ENCODE results near the gene CBY1.
"Not testable (repeated sequence)": the region's sequence is repeated elsewhere in the genome, so short reads cannot be mapped to it uniquely, and the experiment has no call there.

The CBY1 gene

DNA sequence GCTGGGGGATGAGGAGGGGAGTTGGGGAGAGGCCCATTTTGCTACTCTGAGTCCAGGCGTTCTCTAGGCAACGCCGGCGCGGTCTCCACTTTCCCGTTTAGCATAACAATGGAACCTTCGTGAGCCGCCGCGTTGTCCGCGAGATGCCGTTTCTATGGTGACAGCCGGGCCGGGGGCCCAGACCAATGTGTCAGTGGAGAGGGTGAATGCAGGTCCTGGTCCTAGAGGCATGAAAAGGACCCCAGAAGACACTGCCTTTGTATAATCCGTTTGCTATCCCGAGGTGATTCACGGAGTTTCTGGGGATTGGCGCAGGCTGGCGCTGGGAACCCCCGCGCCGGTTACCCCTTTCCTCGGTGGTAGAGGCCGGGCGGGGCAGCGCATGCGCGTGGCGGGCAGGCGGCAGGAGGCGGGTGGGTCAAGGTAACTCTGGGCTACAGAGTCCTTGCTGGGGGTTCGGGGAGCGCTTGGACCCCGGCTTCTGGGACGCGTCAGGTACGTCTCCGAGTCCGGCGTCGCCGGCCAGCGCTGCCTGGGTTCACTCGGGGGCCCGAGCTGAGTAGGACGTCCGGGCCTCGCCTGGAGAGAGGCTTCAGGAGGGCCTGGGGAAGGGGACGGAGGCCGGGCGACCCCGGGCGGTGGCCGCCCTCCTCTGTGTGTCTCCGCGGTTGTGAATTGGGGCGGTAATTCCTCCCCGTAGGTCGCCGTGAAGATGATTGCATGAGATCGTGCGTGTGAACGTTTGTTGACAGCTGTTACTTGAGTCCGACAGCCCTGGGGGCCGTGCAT is at the start of gene CBY1, which contains the start of gene FAM227A:
TSS of gene CBY1 (plus strand) at position 383 of the 789 bp plus-strand sequence. CDS start 11,417 bp downstream, outside the sequence.
TSS of gene FAM227A (minus strand) at position 137 of the 789 bp plus-strand sequence. CDS start 6,224 bp downstream, outside the sequence.
- DNase-seq (ENCODE audit: low read depth): peak; percentile 64

DNA sequence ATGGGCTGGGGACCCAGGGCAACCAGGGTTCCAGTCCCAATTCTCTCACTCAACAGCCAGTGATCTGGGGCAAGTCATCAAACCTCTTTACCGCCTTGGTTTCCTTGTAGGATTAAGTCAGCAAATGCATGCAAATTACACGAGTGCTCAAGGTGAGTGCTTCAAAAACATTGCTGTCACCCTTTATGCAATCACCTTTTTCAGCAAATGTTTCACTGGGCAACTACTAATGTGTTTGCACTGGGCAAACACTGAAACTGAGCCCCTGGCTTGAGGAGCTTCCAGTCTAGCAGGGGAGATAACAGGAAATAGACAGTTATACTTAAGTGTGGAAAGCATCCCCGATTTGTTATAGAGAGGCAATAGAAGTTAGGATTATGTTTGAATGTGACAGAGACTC is 48.8 kb upstream of the CBY1 start:
- DNase-seq (ENCODE audit: low read depth): no peak

DNA sequence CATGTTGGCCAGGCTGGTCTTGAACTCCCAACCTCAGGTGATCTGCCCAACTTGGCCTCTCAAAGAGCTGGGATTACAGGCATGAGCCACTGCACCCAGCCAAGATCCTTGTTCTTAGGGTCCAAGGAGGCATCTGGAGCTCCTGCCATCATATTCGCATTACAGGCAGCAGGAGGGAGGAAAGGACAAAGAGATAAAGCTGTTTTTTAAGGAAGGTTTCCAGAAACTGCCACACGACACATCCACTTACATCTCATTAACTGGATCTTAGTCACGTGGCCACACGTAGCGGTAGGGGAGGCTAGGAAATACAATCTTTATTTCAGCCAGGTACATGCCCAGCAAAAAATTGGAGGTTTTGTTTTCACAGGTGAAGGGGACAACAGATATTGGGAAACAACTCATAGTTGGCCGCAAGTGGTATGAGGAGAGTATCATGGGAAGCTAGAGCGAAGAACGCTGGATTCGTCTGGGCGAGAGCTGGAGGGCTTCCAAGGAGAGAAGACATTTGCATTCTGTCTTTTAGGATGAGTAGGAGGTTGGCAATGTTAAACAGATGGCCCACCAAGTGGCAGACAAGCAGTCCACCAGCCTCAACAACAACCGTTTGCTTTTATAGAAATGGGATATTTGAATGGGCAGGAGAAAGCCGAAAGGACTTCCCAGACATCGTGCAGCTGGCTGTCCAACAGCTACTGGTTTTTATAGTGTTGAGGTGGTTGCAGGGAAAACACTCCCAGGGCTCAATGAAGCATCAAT is 47.3 kb upstream of the CBY1 start:
- no peak for DNase-seq (ENCODE audit: low read depth)

GRCh38 chr22:38610234-38610633 is 46.2 kb upstream of the CBY1 start:
- DNase-seq (ENCODE audit: low read depth): no peak

- no peak for DNase-seq (ENCODE audit: low read depth)
Measured at GRCh38 chr22:38611559-38611958, 44.9 kb upstream of the CBY1 start.

- DNase-seq (ENCODE audit: low read depth): no peak
Measured at GRCh38 chr22:38612217-38613006, 44.0 kb upstream of the CBY1 start.

- no peak for DNase-seq (ENCODE audit: low read depth)
Measured at GRCh38 chr22:38613588-38613987, 42.9 kb upstream of the CBY1 start.

GRCh38 chr22:38614332-38615063 is 41.9 kb upstream of the CBY1 start:
- no peak for DNase-seq (ENCODE audit: low read depth)

DNA sequence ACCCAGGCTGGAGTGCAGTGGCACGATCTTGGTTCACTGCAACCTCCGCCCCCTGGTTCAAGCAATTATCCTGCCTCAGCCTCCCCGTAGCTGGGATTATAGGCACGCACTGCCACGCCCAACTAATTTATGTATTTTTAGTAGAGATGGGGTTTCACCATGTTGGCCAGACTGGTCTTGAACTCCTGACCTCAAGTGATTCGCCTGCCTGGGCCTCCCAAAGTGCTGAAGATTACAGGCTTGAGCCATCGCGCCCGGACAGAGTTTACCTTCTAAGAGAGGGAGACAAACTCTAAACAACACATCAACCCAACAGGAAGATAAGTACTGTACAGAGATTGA is 41.4 kb upstream of the CBY1 start:
- not testable (repeated sequence) for DNase-seq (ENCODE audit: low read depth)

DNA sequence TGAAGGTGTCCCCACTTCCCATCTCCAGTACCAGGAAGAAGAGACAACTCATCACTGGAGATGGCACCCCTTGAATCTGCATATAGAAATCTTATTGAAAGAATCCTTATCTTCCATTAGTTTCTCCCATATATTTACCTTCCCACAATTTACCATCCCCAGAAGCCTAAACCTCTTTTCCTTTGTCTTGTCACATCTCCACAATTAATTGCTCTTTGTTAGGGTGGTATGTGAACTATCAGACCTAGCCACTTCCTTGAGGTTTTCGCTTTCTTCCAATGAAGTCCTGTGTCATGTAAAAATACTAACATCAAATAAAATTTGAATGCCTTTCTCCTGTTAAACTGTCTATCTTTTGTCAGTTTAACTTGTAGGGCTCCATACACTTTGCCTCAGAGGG is 38.2 kb upstream of the CBY1 start:
- DNase-seq (ENCODE audit: low read depth): no peak

GRCh38 chr22:38618682-38619081 is 37.8 kb upstream of the CBY1 start:
- DNase-seq (ENCODE audit: low read depth): no peak

DNA sequence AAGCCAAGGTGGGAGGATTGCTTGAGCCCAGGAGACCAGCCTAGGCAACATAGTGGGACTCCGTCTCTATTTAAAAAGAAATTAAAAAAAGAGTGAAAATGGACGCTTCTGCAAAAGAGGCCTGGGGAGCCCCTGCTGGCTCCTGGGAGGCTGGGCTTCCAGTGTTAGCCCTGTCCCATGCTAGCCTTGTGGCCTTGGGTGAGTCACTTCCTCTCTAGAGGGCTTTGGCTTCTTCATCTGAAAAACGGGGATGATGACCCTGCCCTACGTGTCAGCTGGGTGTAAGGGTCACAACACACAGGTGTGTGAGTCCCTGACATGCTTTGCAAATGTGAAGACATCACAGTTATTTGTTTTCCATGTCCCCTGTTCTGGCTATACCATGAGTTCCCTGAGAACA is 33.1 kb upstream of the CBY1 start:
- DNase-seq (ENCODE audit: low read depth): no peak

DNA sequence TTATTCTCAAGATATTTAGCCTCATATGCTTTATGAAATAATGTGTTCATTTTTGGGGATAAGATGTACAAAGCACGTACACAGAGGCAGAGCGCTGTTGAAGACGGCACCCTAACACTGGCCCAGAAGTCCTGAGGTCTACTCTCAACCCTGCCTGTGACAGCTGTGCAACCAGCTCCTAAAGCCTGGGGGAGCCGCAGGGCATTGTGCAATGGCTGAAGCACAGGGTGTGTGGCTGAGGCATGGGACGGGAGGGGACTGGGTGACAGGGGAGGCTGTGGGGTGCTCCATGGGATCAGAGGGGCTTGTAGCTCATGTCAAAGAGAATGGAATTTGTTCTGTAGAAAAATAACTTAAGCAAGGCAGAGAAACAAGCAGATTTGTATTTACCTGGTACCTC is 28.0 kb upstream of the CBY1 start:
- DNase-seq (ENCODE audit: low read depth): no peak

- no peak for DNase-seq (ENCODE audit: low read depth)
Measured at GRCh38 chr22:38629108-38629507, 27.3 kb upstream of the CBY1 start.

- no peak for DNase-seq (ENCODE audit: low read depth)
Measured at GRCh38 chr22:38631724-38632123, 24.7 kb upstream of the CBY1 start.

GRCh38 chr22:38632528-38632927 is 23.9 kb upstream of the CBY1 start:
- DNase-seq (ENCODE audit: low read depth): no peak

GRCh38 chr22:38638216-38638615 is 18.2 kb upstream of the CBY1 start:
- no peak for DNase-seq (ENCODE audit: low read depth)

DNA sequence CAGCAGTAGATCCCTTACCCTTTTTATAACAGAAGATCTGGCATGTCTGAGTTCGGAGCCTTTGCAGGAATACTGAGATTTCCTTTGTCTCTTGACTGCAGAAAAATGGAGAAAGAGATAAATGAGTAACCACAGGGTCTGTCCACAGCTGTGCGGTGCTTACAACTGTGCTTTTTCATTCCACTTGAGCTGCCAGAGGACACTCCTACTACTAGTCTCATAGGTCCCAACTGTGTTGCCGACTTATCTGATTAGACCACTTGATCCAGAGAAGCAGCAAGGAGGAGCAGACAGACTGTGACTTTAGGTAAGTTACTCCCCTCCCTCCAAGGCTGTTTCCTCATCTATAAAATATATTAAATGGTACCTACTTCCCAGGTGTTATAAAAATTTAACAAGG is 17.7 kb upstream of the CBY1 start:
- no peak for DNase-seq (ENCODE audit: low read depth)

- no peak for DNase-seq (ENCODE audit: low read depth)
Measured at GRCh38 chr22:38641476-38642040, 14.9 kb upstream of the CBY1 start.

GRCh38 chr22:38644245-38644644 is 12.2 kb upstream of the CBY1 start:
- not testable (repeated sequence) for DNase-seq (ENCODE audit: low read depth)

GRCh38 chr22:38645430-38645829 is 11.0 kb upstream of the CBY1 start:
- no peak for DNase-seq (ENCODE audit: low read depth)
